Liver (tissue), 3 donors: Measurements from ENCODE around the gene INA.

Source experiments
- FOXA1 ChIP-seq: IDR thresholded peaks from 2 replicates; pipeline ENCODE4 v1.6.1; 2016; ENCODE audit warnings: antibody characterized with exemption
- JUND ChIP-seq, 2 donors: IDR thresholded peaks; 2 replicates each; pipeline ENCODE4 v1.6.1; 2016; ENCODE audit warnings: antibody characterized with exemption in 2 of 2
- RAD21 ChIP-seq, 2 donors: IDR thresholded peaks; 2 replicates each; pipeline ENCODE4 v1.6.1; 2016; ENCODE audit warnings: antibody characterized with exemption in 2 of 2, mild to moderate bottlenecking in 2 of 2
- RXRA ChIP-seq, 2 donors: IDR thresholded peaks; 2 replicates each; pipeline ENCODE4 v1.6.1; 2017 to 2018; ENCODE audit warnings: antibody characterized with exemption in 2 of 2, mild to moderate bottlenecking in 1 of 2
- SP1 ChIP-seq: IDR thresholded peaks from 2 replicates; pipeline ENCODE4 v1.6.1; 2018; ENCODE audit warnings: antibody characterized with exemption, mild to moderate bottlenecking
- TAF1 ChIP-seq: conservative IDR thresholded peaks from 2 replicates; pipeline ENCODE4 v1.6.1; 2016; ENCODE audit warnings: antibody characterized with exemption, mild to moderate bottlenecking
- TF ChIP-seq, protein P1 (sequence below): fragments of 150-350 bp; IDR thresholded peaks from 2 replicates; pipeline ENCODE4 v1.5.1; 2017; ENCODE audit warnings: improper control_type of control experiment, low read depth, low read length; ENCODE audit not compliant: missing input control
- TF ChIP-seq, protein P2 (sequence below): IDR thresholded peaks from 2 replicates; pipeline ENCODE4 v1.6.1; 2016; ENCODE audit warnings: antibody characterized with exemption
- donor health status: healthy.
- donor health status: healthy.

DNA sequence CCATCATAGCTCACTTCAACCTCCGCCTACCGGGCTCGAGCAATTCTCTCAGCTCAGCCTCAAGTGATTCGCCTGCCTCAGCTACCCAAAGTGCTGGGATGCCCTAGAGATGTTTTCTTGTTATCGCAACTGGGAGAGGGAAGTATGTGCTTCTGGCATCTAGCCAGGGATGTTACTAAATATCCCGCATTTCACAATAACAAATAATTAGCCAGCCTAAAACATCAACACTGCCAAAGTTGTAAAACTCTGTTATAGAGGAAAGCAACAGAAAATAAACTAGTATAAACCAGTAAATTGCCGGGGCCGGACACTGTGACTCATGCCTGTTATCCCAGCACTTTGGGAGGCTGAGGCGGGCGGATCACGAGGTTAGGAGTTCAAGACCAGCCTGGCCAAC is 7.2 kb downstream of the INA start:
- TF ChIP-seq, protein P1, sequence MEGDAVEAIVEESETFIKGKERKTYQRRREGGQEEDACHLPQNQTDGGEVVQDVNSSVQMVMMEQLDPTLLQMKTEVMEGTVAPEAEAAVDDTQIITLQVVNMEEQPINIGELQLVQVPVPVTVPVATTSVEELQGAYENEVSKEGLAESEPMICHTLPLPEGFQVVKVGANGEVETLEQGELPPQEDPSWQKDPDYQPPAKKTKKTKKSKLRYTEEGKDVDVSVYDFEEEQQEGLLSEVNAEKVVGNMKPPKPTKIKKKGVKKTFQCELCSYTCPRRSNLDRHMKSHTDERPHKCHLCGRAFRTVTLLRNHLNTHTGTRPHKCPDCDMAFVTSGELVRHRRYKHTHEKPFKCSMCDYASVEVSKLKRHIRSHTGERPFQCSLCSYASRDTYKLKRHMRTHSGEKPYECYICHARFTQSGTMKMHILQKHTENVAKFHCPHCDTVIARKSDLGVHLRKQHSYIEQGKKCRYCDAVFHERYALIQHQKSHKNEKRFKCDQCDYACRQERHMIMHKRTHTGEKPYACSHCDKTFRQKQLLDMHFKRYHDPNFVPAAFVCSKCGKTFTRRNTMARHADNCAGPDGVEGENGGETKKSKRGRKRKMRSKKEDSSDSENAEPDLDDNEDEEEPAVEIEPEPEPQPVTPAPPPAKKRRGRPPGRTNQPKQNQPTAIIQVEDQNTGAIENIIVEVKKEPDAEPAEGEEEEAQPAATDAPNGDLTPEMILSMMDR = no peak
- TF ChIP-seq FOXA1 (no peak), TAF1 (no peak), RAD21 (IDR thresholded peaks at IDR 0.05) (no peak), RXRA (IDR thresholded peaks at IDR 0.05) (peak in 1 of 2 donors; percentile 51), SP1 (no peak), JUND (IDR thresholded peaks at IDR 0.05) (peak in 1 of 2 donors; percentile 90)
- TF ChIP-seq, protein P2, sequence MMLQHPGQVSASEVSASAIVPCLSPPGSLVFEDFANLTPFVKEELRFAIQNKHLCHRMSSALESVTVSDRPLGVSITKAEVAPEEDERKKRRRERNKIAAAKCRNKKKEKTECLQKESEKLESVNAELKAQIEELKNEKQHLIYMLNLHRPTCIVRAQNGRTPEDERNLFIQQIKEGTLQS = no peak
